A673 (cell line): Measurements from ENCODE around the gene PRKG1. TPM values are rescaled to one million over a fixed set of nuclear protein-coding genes. Genes with fewer than 3 reads are reported as not detected.

Experiments
- BruUV-seq: library from RNA; stranded (reverse); fragments of 400-500 nt; replicated peaks from 2 replicates; lab custom pipeline; 2021; lab: Mats Ljungman, UMichigan
- CTCF ChIA-PET: fragments of 300-600 bp; sonication (Branson Sonifier 250); formaldehyde crosslinking; loops from one replicate; lab custom pipeline; 2022; ENCODE audit warnings: antibody characterized with exemption; lab: Charles Lee
- POLR2A ChIA-PET: fragments of 300-600 bp; sonication (Branson Sonifier 250); formaldehyde crosslinking; loops from one replicate; lab custom pipeline; 2022; ENCODE audit warnings: antibody characterized with exemption; ENCODE audit not compliant: low non-redundant PET; lab: Charles Lee
- DNase-seq: peaks from one replicate; pipeline ENCODE4 v3.0.0-alpha.2; 2015; ENCODE audit warnings: low spot score
- H3K27ac ChIP-seq: fragments of 200-600 bp; sonication (generic); 2 replicates; pipeline ENCODE4 v1.5.1; 2016; ENCODE audit warnings: mixed run types, low read depth, mild to moderate bottlenecking, mixed read lengths, antibody characterized with exemption, low read length; ENCODE audit not compliant: poor library complexity, severe bottlenecking
- H3K27me3 ChIP-seq: fragments of 200-600 bp; sonication (generic); replicated peaks from 2 replicates; pipeline ENCODE4 v1.6.1; 2017; ENCODE audit warnings: mixed run types, low read depth, mild to moderate bottlenecking, mixed read lengths, antibody characterized with exemption, low read length; ENCODE audit not compliant: insufficient read depth, poor library complexity
- H3K36me3 ChIP-seq: fragments of 200-600 bp; sonication (generic); 2 replicates; pipeline ENCODE4 v1.6.1; 2016; ENCODE audit warnings: mixed run types, mild to moderate bottlenecking, mixed read lengths, antibody characterized with exemption, low read length; ENCODE audit not compliant: insufficient read depth, poor library complexity, severe bottlenecking
- H3K4me1 ChIP-seq: fragments of 200-600 bp; sonication (generic); 2 replicates; pipeline ENCODE4 v1.6.1; 2017; ENCODE audit warnings: mixed run types, mild to moderate bottlenecking, mixed read lengths, antibody characterized with exemption, low read length; ENCODE audit not compliant: insufficient read depth, poor library complexity, severe bottlenecking
- H3K4me3 ChIP-seq: fragments of 200-600 bp; sonication (generic); 2 replicates; pipeline ENCODE4 v1.5.1; 2016; ENCODE audit warnings: low read depth, mixed run types, mild to moderate bottlenecking, mixed read lengths, low read length; ENCODE audit not compliant: poor library complexity, severe bottlenecking
- H3K9me3 ChIP-seq: fragments of 200-600 bp; sonication (generic); 2 replicates; pipeline ENCODE4 v1.6.1; 2016; ENCODE audit warnings: mixed run types, low read depth, mild to moderate bottlenecking, mixed read lengths, antibody characterized with exemption, low read length; ENCODE audit not compliant: poor library complexity, severe bottlenecking
- EZH2 ChIP-seq: fragments of 200-600 bp; sonication (generic); IDR thresholded peaks from 2 replicates; pipeline ENCODE4 v1.6.1; 2017; ENCODE audit warnings: borderline replicate concordance, low read depth, mild to moderate bottlenecking, mixed read lengths, antibody characterized with exemption, low read length; ENCODE audit not compliant: poor library complexity, severe bottlenecking
- intact Hi-C: fragments of 100-400 bp; cut with micrococcal nuclease; formaldehyde crosslinking; loops from one replicate; pipeline ENCODE4 v1.10.0; 2022; ENCODE audit not compliant: unreplicated experiment
- total RNA-seq: library from RNA; stranded (reverse); gene quantifications from 2 replicates; pipeline ENCODE4 v1.2.3, GENCODE V29; 2021
- TF ChIP-seq, protein P1 (sequence below): fragments of 300-800, 200-600 bp; sonication (generic); conservative IDR thresholded peaks from 2 replicates; pipeline ENCODE4 v1.5.1; 2017; ENCODE audit warnings: low read depth, mild to moderate bottlenecking, antibody characterized with exemption, low read length, moderate library complexity, mixed read lengths

The PRKG1 gene
- total RNA-seq, 1 experiment from 2014 or later = 0.58 TPM

GRCh38 chr10:51542853-51543252, 468.6 kb downstream of the PRKG1 start:
- Histone ChIP-seq H3K9me3 (no peaks in the 10 kb centered on the region), H3K4me3 (no peak overlapping the region), H3K27ac (no peak overlapping the region), H3K36me3 (no peaks in the 10 kb centered on the region), H3K27me3 (no peaks in the 10 kb centered on the region), H3K4me1 (no peaks in the 10 kb centered on the region)
- BruUV-seq = no TSS peak
- DNase-seq = no peak
- POLR2A ChIA-PET = no interaction called here
- CTCF ChIA-PET = no interaction called here
- TF ChIP-seq, protein P1, sequence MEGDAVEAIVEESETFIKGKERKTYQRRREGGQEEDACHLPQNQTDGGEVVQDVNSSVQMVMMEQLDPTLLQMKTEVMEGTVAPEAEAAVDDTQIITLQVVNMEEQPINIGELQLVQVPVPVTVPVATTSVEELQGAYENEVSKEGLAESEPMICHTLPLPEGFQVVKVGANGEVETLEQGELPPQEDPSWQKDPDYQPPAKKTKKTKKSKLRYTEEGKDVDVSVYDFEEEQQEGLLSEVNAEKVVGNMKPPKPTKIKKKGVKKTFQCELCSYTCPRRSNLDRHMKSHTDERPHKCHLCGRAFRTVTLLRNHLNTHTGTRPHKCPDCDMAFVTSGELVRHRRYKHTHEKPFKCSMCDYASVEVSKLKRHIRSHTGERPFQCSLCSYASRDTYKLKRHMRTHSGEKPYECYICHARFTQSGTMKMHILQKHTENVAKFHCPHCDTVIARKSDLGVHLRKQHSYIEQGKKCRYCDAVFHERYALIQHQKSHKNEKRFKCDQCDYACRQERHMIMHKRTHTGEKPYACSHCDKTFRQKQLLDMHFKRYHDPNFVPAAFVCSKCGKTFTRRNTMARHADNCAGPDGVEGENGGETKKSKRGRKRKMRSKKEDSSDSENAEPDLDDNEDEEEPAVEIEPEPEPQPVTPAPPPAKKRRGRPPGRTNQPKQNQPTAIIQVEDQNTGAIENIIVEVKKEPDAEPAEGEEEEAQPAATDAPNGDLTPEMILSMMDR = no peak
- TF ChIP-seq EZH2 = no peak
- intact Hi-C loops = no loop called here

- DNase-seq = no peak
- TF ChIP-seq, protein P1 = no peak
- TF ChIP-seq EZH2 = no peak
- BruUV-seq = no TSS peak
- no peaks in the 10 kb centered on the region for H3K27me3 ChIP-seq
- intact Hi-C loops = no loop called here
- CTCF ChIA-PET = no interaction called here
- no peaks in the 10 kb centered on the region for H3K9me3 ChIP-seq
- POLR2A ChIA-PET = no interaction called here
- H3K36me3 ChIP-seq = no peaks in the 10 kb centered on the region
- H3K27ac ChIP-seq = no peak overlapping the region
- no peaks in the 10 kb centered on the region for H3K4me1 ChIP-seq
- no peak overlapping the region for H3K4me3 ChIP-seq
Observed at GRCh38 chr10:51544933-51545332, 470.6 kb downstream of the PRKG1 start.

- intact Hi-C loops = no loop called here
- Histone ChIP-seq H3K27ac (no peak overlapping the region), H3K36me3 (no peaks in the 10 kb centered on the region), H3K9me3 (no peaks in the 10 kb centered on the region), H3K4me1 (no peaks in the 10 kb centered on the region), H3K27me3 (no peaks in the 10 kb centered on the region), H3K4me3 (no peak overlapping the region)
- CTCF ChIA-PET = no interaction called here
- TF ChIP-seq EZH2 = no peak
- TF ChIP-seq, protein P1 = no peak
- POLR2A ChIA-PET = no interaction called here
- no peak for DNase-seq
- no TSS peak for BruUV-seq
Observed at GRCh38 chr10:51547941-51548340, 473.7 kb downstream of the PRKG1 start.
